ENCODE results near the gene ZNF14. TPM values are rescaled to one million over a fixed set of nuclear protein-coding genes. Genes with fewer than 3 reads are reported as not detected.

ZNF14 gene
- total and polyA plus RNA-seq, 4 donors: 9.9 to 24.2 (median 14.9) TPM

- Histone ChIP-seq H3K36me3 (ENCODE audit: control insufficient read depth, insufficient read depth, low read length) (peaks cover 5% of the 10 kb centered on the region), H3K4me3 (ENCODE audit: low read depth, low read length) (no peak overlapping the region), H3K27ac (ENCODE audit: low read depth, low read length) (no peak overlapping the region), H3K4me1 (ENCODE audit: control insufficient read depth, insufficient read depth, low read length) (no peaks in the 10 kb centered on the region), H3K9me3 (ENCODE audit: control insufficient read depth, insufficient read depth, low read length) (no peaks in the 10 kb centered on the region), H3K27me3 (ENCODE audit: control insufficient read depth, insufficient read depth, low read length) (no peaks in the 10 kb centered on the region)
- no peak for DNase-seq (ENCODE audit: low read depth in 4 of 6, low spot score in 6 of 6)
- WGBS (ENCODE audit: insufficient coverage): 85% methylated on average over 4 of the region's 4 CpGs
Measured at GRCh38 chr19:19758164-19758563, 25.3 kb upstream of the ZNF14 start.

GRCh38 chr19:19752760-19753403 lies 20.0 kb upstream of the ZNF14 start:
- peaks cover 9% of the 10 kb centered on the region for H3K36me3 ChIP-seq (ENCODE audit: control insufficient read depth, insufficient read depth, low read length)
- no peaks in the 10 kb centered on the region for H3K27me3 ChIP-seq (ENCODE audit: control insufficient read depth, insufficient read depth, low read length)
- no peaks in the 10 kb centered on the region for H3K9me3 ChIP-seq (ENCODE audit: control insufficient read depth, insufficient read depth, low read length)
- H3K4me1 ChIP-seq (ENCODE audit: control insufficient read depth, insufficient read depth, low read length): no peaks in the 10 kb centered on the region
- H3K27ac ChIP-seq (ENCODE audit: low read depth, low read length): no peak overlapping the region
- no peak overlapping the region for H3K4me3 ChIP-seq (ENCODE audit: low read depth, low read length)
- no peak for DNase-seq (ENCODE audit: low read depth in 4 of 6, low spot score in 6 of 6)
- WGBS (ENCODE audit: insufficient coverage): 98% methylated on average over 11 of the region's 11 CpGs

- H3K4me3 ChIP-seq (ENCODE audit: low read depth, low read length): no peak overlapping the region
Measured at GRCh38 chr19:19751846-19752245, 18.9 kb upstream of the ZNF14 start.

GRCh38 chr19:19750842-19751790 lies 18.2 kb upstream of the ZNF14 start:
- H3K4me3 ChIP-seq (ENCODE audit: low read depth, low read length): no peak overlapping the region
- peaks cover 8% of the 10 kb centered on the region for H3K36me3 ChIP-seq (ENCODE audit: control insufficient read depth, insufficient read depth, low read length)
- H3K9me3 ChIP-seq (ENCODE audit: control insufficient read depth, insufficient read depth, low read length): no peaks in the 10 kb centered on the region
- H3K4me1 ChIP-seq (ENCODE audit: control insufficient read depth, insufficient read depth, low read length): no peaks in the 10 kb centered on the region
- no peak overlapping the region for H3K27ac ChIP-seq (ENCODE audit: low read depth, low read length)
- no peaks in the 10 kb centered on the region for H3K27me3 ChIP-seq (ENCODE audit: control insufficient read depth, insufficient read depth, low read length)
- no peak for DNase-seq (ENCODE audit: low read depth in 4 of 6, low spot score in 6 of 6)
- 93% methylated on average over 40 of the region's 40 CpGs for WGBS (ENCODE audit: insufficient coverage)

More at GRCh38 chr19:19751846-19752245, 18.9 kb upstream of the ZNF14 start:
- Histone ChIP-seq H3K4me1 (ENCODE audit: control insufficient read depth, insufficient read depth, low read length) (no peaks in the 10 kb centered on the region), H3K9me3 (ENCODE audit: control insufficient read depth, insufficient read depth, low read length) (no peaks in the 10 kb centered on the region), H3K27me3 (ENCODE audit: control insufficient read depth, insufficient read depth, low read length) (no peaks in the 10 kb centered on the region), H3K36me3 (ENCODE audit: control insufficient read depth, insufficient read depth, low read length) (peaks cover 8% of the 10 kb centered on the region), H3K27ac (ENCODE audit: low read depth, low read length) (no peak overlapping the region)
- WGBS (ENCODE audit: insufficient coverage): 82% methylated on average over 11 of the region's 12 CpGs
- no peak for DNase-seq (ENCODE audit: low read depth in 4 of 6, low spot score in 6 of 6)

- peaks cover 8% of the 10 kb centered on the region for H3K36me3 ChIP-seq (ENCODE audit: control insufficient read depth, insufficient read depth, low read length)
- H3K4me1 ChIP-seq (ENCODE audit: control insufficient read depth, insufficient read depth, low read length): no peaks in the 10 kb centered on the region
- WGBS (ENCODE audit: insufficient coverage): 79% methylated on average over 17 of the region's 17 CpGs
- no peaks in the 10 kb centered on the region for H3K9me3 ChIP-seq (ENCODE audit: control insufficient read depth, insufficient read depth, low read length)
- no peak overlapping the region for H3K4me3 ChIP-seq (ENCODE audit: low read depth, low read length)
- no peak overlapping the region for H3K27ac ChIP-seq (ENCODE audit: low read depth, low read length)
- no peak for DNase-seq (ENCODE audit: low read depth in 4 of 6, low spot score in 6 of 6)
- no peaks in the 10 kb centered on the region for H3K27me3 ChIP-seq (ENCODE audit: control insufficient read depth, insufficient read depth, low read length)
Measured at GRCh38 chr19:19749908-19750841, 17.3 kb upstream of the ZNF14 start.

- Histone ChIP-seq H3K27me3 (ENCODE audit: control insufficient read depth, insufficient read depth, low read length) (no peaks in the 10 kb centered on the region), H3K4me3 (ENCODE audit: low read depth, low read length) (no peak overlapping the region), H3K9me3 (ENCODE audit: control insufficient read depth, insufficient read depth, low read length) (no peaks in the 10 kb centered on the region), H3K27ac (ENCODE audit: low read depth, low read length) (no peak overlapping the region), H3K36me3 (ENCODE audit: control insufficient read depth, insufficient read depth, low read length) (peaks cover 8% of the 10 kb centered on the region), H3K4me1 (ENCODE audit: control insufficient read depth, insufficient read depth, low read length) (no peaks in the 10 kb centered on the region)
- DNase-seq (ENCODE audit: low read depth in 4 of 6, low spot score in 6 of 6): no peak
- 70% methylated on average over 13 of the region's 13 CpGs for WGBS (ENCODE audit: insufficient coverage)
Measured at GRCh38 chr19:19749117-19749907, 16.4 kb upstream of the ZNF14 start.

- 89% methylated on average over 8 of the region's 9 CpGs for WGBS (ENCODE audit: insufficient coverage)
- Histone ChIP-seq H3K36me3 (ENCODE audit: control insufficient read depth, insufficient read depth, low read length) (peaks cover 8% of the 10 kb centered on the region), H3K27ac (ENCODE audit: low read depth, low read length) (no peak overlapping the region)
Measured at GRCh38 chr19:19748249-19748938, 15.5 kb upstream of the ZNF14 start.

GRCh38 chr19:19747357-19748220 lies 14.7 kb upstream of the ZNF14 start:
- H3K36me3 ChIP-seq (ENCODE audit: control insufficient read depth, insufficient read depth, low read length): peaks cover 4% of the 10 kb centered on the region
- no peak for DNase-seq (ENCODE audit: low read depth in 4 of 6, low spot score in 6 of 6)
- H3K4me3 ChIP-seq (ENCODE audit: low read depth, low read length): no peak overlapping the region
- no peak overlapping the region for H3K27ac ChIP-seq (ENCODE audit: low read depth, low read length)
- H3K9me3 ChIP-seq (ENCODE audit: control insufficient read depth, insufficient read depth, low read length): no peaks in the 10 kb centered on the region
- WGBS (ENCODE audit: insufficient coverage): 94% methylated on average over 11 of the region's 13 CpGs
- no peaks in the 10 kb centered on the region for H3K27me3 ChIP-seq (ENCODE audit: control insufficient read depth, insufficient read depth, low read length)
- no peaks in the 10 kb centered on the region for H3K4me1 ChIP-seq (ENCODE audit: control insufficient read depth, insufficient read depth, low read length)

More at GRCh38 chr19:19748249-19748938, 15.5 kb upstream of the ZNF14 start:
- no peaks in the 10 kb centered on the region for H3K4me1 ChIP-seq (ENCODE audit: control insufficient read depth, insufficient read depth, low read length)
- no peaks in the 10 kb centered on the region for H3K27me3 ChIP-seq (ENCODE audit: control insufficient read depth, insufficient read depth, low read length)
- H3K4me3 ChIP-seq (ENCODE audit: low read depth, low read length): no peak overlapping the region
- H3K9me3 ChIP-seq (ENCODE audit: control insufficient read depth, insufficient read depth, low read length): no peaks in the 10 kb centered on the region
- no peak for DNase-seq (ENCODE audit: low read depth in 4 of 6, low spot score in 6 of 6)

All from spinal cord (tissue), 10 donors.